NCI-H2196 treated with DMSO at 0.1 percent for 48 hours (cell line): ENCODE measurements around the gene GIMAP2.

Experiments used
- DNase-seq: peaks from one replicate; lab custom pipeline; 2025; ENCODE audit not compliant: unreplicated experiment; lab: John Stamatoyannopoulos, UW

The GIMAP2 gene

GRCh38 chr7:150732786-150733481 is 47.4 kb downstream of the GIMAP2 start:
- no peak for DNase-seq

GRCh38 chr7:150733482-150734095 is 48.1 kb downstream of the GIMAP2 start:
- no peak for DNase-seq

GRCh38 chr7:150734254-150734653 is 48.7 kb downstream of the GIMAP2 start:
- DNase-seq = no peak

- DNase-seq = no peak
Measured at GRCh38 chr7:150735596-150736358, 50.3 kb downstream of the GIMAP2 start.

- DNase-seq = no peak
Measured at GRCh38 chr7:150736864-150737263, 51.4 kb downstream of the GIMAP2 start.

- DNase-seq = no peak
Measured at GRCh38 chr7:150737265-150738055, 52.0 kb downstream of the GIMAP2 start, which contains the start of gene GIMAP5. TSS of gene GIMAP5 (plus strand) at chr7:150737418. CDS start at chr7:150740885, 3,467 bp downstream.

- DNase-seq = no peak
Measured at GRCh38 chr7:150738092-150738491, 52.6 kb downstream of the GIMAP2 start.

GRCh38 chr7:150738591-150739001 is 53.1 kb downstream of the GIMAP2 start:
- DNase-seq = no peak

- DNase-seq = no peak
Measured at GRCh38 chr7:150739033-150739432, 53.5 kb downstream of the GIMAP2 start.

GRCh38 chr7:150740053-150740452 is 54.5 kb downstream of the GIMAP2 start:
- no peak for DNase-seq

GRCh38 chr7:150742286-150742968 is 56.9 kb downstream of the GIMAP2 start:
- DNase-seq = no peak
